Ascending aorta (tissue), 2 donors: Measurements from ENCODE around the gene CCDC184. TPM values are rescaled to one million over a fixed set of nuclear protein-coding genes. Genes with fewer than 3 reads are reported as not detected.
A peak's percentile ranks its signal among the peaks of the same experiment; 100 is the strongest.

Experiments used
- DNase-seq, 2 donors: peaks; one replicate each; pipeline ENCODE4 v3.0.0-alpha.2; 2019; ENCODE audit warnings: low spot score in 2 of 2
- H3K27ac ChIP-seq, 2 donors: fragments of 200-600 bp; sonication (generic); one replicate each; pipeline ENCODE4 v1.5.1; 2016 to 2017; ENCODE audit warnings: mild to moderate bottlenecking in 1 of 2
- H3K27me3 ChIP-seq: fragments of 200-600 bp; sonication (generic); one replicate; pipeline ENCODE4 v1.5.1; 2017
- H3K36me3 ChIP-seq, 2 donors: fragments of 200-600 bp; sonication (generic); one replicate each; pipeline ENCODE4 v1.5.1; 2016
- H3K4me1 ChIP-seq, 2 donors: fragments of 200-600 bp; sonication (generic); one replicate each; pipeline ENCODE4 v1.5.1; 2016 to 2017; ENCODE audit warnings: mild to moderate bottlenecking in 1 of 2
- H3K4me3 ChIP-seq, 2 donors: fragments of 200-600 bp; sonication (generic); one replicate each; pipeline ENCODE4 v1.5.1; 2016 to 2017; ENCODE audit warnings: mild to moderate bottlenecking in 1 of 2
- H3K9me3 ChIP-seq, 2 donors: fragments of 200-600 bp; sonication (generic); one replicate each; pipeline ENCODE4 v1.5.1; 2016
- intact Hi-C: fragments of 100-400 bp; cut with DNase I; formaldehyde crosslinking; loops from one replicate; pipeline ENCODE4 v1.15.1; 2023
- total RNA-seq: library from RNA; depleted of rRNA; stranded (reverse); fragments of >200 nt; gene quantifications from one replicate; pipeline ENCODE4 v1.1.0, GENCODE V29; 2016
- TF ChIP-seq, protein P1 (sequence below), 3 experiments: fragments of 200-600 bp in 2 of 3; fragments of 450-650 bp in 1 of 3; sonication (generic) in 2 of 3; IDR thresholded peaks; one replicate each; pipeline ENCODE4 v1.5.1; 2016 to 2019; ENCODE audit warnings: antibody characterized with exemption in 3 of 3, mild to moderate bottlenecking in 1 of 3, moderate library complexity in 1 of 3

CCDC184 gene
- total RNA-seq, 1 donor from 2014 or later: 1.6 TPM

DNA sequence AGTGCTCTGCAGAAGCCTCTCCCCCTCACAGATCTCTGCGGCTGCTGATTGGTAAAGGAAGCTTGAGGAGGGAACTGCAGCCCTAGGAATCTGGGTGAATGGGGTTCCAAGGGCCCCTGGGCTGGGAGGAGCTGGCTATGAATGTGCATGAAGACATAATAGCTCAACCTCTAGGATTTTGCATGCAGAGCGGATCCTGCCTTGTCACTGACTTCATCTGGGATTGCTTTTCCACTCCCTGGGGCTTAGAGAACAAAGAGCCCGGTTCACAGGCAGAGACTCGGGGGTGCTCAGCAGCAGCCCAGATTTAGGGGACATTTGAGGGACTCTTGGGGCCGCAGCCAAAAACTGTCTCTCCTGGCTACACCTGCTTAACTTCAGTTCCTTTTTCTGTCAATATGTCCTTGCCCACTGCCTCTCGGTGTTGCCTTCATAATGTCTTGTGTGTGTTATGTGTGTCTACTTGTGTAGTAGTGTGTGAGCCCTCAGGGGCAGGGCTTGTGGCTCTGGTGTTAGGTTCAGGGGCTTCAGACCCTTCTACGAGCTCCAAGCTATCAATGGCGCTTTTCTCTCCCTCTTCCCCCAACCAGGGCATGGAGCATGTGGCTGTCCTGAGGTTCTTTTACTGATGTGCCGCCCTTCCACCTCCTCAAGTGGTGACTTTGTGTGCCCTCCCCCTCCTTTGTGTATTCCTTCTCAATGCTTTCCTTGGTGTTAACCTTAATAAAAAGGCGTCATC is 1.9 kb downstream of the CCDC184 start:
- intact Hi-C loops: loop anchor here (10.0 kb wide), 2 partner anchors 221 to 811 kb away; partner anchors contain the start of gene TMEM106C
- TF ChIP-seq, protein P1, sequence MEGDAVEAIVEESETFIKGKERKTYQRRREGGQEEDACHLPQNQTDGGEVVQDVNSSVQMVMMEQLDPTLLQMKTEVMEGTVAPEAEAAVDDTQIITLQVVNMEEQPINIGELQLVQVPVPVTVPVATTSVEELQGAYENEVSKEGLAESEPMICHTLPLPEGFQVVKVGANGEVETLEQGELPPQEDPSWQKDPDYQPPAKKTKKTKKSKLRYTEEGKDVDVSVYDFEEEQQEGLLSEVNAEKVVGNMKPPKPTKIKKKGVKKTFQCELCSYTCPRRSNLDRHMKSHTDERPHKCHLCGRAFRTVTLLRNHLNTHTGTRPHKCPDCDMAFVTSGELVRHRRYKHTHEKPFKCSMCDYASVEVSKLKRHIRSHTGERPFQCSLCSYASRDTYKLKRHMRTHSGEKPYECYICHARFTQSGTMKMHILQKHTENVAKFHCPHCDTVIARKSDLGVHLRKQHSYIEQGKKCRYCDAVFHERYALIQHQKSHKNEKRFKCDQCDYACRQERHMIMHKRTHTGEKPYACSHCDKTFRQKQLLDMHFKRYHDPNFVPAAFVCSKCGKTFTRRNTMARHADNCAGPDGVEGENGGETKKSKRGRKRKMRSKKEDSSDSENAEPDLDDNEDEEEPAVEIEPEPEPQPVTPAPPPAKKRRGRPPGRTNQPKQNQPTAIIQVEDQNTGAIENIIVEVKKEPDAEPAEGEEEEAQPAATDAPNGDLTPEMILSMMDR (IDR thresholded peaks at IDR 0.05): no peak
- Histone ChIP-seq H3K27me3 (no peaks in the 10 kb centered on the region), H3K9me3 (no peaks in the 10 kb centered on the region), H3K4me3 (peak overlapping the region in 1 of 2 donors; percentile 89), H3K4me1 (peaks cover 4 to 8% of the 10 kb centered on the region in 2 donors), H3K27ac (no peak overlapping the region), H3K36me3 (no peaks in the 10 kb centered on the region)
- DNase-seq: no peak

DNA sequence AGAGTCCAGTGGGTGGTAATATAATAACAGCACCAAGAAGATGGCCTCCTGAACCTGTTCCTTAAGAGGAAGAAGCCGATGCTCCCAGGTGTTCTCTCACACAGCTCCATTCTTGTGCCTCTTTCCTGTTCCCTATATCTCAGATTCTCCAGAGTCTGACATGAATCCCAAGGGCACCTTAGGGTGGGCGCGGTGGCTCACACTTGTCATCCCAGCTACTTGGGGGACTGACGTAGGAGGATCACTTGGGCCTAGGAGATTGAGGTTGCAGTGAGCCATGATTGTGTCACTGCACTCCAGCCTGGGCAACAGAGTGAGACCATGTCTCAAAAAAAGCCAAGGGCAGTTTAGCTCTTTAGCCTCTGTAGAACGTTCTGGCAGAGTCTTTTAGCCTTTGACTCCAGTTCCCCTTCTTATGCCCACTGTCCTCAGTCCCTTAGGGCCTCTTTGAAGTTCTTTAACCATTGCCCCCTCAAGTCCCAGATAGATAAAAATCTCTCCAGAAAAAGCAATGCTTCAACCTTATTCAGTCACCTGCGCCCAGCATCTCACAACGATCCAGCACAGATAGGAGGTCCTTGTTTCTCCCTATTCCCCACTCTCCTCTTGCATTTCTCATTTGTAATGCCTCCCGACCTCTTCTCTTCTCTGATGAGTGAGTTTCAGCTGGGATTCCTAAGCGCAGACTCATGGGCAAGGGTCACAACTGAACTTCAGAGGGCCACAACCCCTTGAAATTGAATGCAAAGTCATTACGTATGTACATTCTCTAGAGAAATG is 4.7 kb downstream of the CCDC184 start:
- TF ChIP-seq, protein P1 (IDR thresholded peaks at IDR 0.05): no peak
- H3K9me3 ChIP-seq: no peaks in the 10 kb centered on the region
- H3K4me1 ChIP-seq: peaks cover 4 to 5% of the 10 kb centered on the region in 2 donors
- no peak overlapping the region for H3K4me3 ChIP-seq
- intact Hi-C loops: loop anchor here (2.0 to 10.0 kb wide), 3 partner anchors 103 to 813 kb away; partner anchors contain the start of gene TMEM106C
- no peak for DNase-seq
- no peaks in the 10 kb centered on the region for H3K36me3 ChIP-seq
- H3K27ac ChIP-seq: no peak overlapping the region
- H3K27me3 ChIP-seq: no peaks in the 10 kb centered on the region

DNA sequence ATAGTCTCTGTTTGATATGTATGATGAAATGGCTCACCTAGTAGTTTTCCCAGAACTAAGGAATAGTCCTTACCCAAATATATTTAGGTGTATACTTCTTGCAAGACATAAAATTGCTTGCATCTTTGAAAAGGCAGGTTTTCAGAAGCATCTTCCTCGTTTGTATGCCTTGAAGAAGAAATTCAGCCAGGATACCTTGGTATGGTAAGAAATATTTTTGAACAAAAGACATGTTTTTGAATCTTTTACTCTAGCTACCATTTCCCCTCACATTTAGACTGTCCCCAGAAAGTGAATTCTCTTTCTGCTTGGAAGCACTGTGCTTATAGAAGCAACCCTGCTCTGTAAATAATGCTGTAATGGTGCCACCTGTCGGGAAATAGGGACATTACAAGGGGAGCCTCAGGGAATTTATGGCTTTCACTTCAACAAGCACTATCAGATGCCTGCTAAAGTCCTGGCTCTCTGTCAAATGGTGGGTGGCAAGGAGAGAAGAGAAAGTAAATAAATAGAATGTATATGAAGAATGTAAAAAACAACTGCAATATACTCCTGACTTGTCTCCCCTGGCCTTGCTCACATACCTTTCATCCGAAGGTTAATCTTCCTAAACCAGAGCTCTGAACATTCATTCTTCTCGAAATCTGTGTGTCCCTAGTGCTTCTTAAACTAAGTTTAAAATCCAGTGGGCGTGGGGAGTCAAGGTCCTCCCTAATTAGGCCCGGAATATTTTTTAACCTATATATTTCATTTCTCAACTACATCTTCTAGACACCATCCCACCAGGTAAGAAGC is 6.1 kb downstream of the CCDC184 start:
- Histone ChIP-seq H3K36me3 (no peaks in the 10 kb centered on the region), H3K4me3 (no peak overlapping the region), H3K27ac (no peak overlapping the region), H3K9me3 (no peaks in the 10 kb centered on the region), H3K27me3 (no peaks in the 10 kb centered on the region), H3K4me1 (peaks cover 0 to 3% of the 10 kb centered on the region in 2 donors)
- intact Hi-C loops: loop anchor here (2.0 to 10.0 kb wide), 3 partner anchors 105 to 815 kb away; partner anchors contain the start of gene TMEM106C
- TF ChIP-seq, protein P1 (IDR thresholded peaks at IDR 0.05): peak; percentile 73 to 85 (median 84)
- peak in 1 of 2 donors; percentile 85 for DNase-seq

DNA sequence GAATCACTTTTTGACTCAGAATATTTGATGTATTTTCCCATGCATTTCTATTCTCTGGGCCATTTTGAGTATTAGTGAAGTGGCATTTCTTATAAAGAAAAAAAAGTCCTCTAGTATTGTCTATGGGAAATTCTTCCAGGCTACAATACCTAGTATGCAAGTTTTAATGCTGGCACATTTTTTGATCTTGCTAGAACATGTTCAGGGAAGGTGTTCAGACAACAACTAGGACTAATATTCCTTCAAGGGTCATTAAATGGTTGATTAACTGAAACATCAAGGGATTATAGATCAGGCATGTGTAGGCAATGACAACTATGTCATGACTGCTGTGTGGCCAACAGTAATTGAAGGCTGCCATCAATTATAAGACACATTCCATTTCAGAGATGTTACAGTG is 7.7 kb downstream of the CCDC184 start:
- no peak for DNase-seq
- intact Hi-C loops: no loop called here
- Histone ChIP-seq H3K36me3 (no peaks in the 10 kb centered on the region), H3K9me3 (no peaks in the 10 kb centered on the region), H3K27me3 (no peaks in the 10 kb centered on the region), H3K4me1 (no peaks in the 10 kb centered on the region), H3K27ac (no peak overlapping the region), H3K4me3 (no peak overlapping the region)
- TF ChIP-seq, protein P1 (IDR thresholded peaks at IDR 0.05): no peak

DNA sequence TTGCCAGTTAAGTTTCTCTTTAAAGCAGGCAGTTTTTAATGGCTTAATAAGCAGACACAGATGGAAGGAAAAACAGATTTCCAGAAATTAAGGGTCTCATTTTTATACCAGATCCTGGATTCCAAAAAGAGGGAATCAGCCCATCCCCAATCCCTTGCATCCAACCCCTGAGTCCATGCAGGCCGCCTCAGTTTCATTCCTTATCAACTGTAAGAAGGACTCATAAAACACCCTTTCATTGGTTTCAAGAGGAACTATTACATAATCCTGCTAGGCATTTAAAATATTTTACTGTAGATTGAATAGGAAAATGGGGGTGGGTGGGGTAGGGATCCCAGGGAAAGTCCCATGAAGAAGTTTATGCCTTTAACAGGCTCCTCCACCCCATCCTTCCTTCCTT is 9.4 kb downstream of the CCDC184 start:
- H3K4me1 ChIP-seq: peaks cover 0 to 2% of the 10 kb centered on the region in 2 donors
- no peak for DNase-seq
- no peak overlapping the region for H3K27ac ChIP-seq
- intact Hi-C loops: no loop called here
- no peaks in the 10 kb centered on the region for H3K36me3 ChIP-seq
- no peak overlapping the region for H3K4me3 ChIP-seq
- no peaks in the 10 kb centered on the region for H3K9me3 ChIP-seq
- H3K27me3 ChIP-seq: no peaks in the 10 kb centered on the region
- TF ChIP-seq, protein P1 (IDR thresholded peaks at IDR 0.05): no peak
